HG02938 (cell line): ENCODE measurements around the gene PLPP7.
"Not testable (repeated sequence)": the region's sequence is repeated elsewhere in the genome, so short reads cannot be mapped to it uniquely, and the experiment has no call there.

ENCODE experiments used
- ATAC-seq: cut with Tn5 transposase; IDR thresholded peaks from one replicate; pipeline ENCODE4 v1.9.1; 2021; ENCODE audit warnings: mild to moderate bottlenecking, moderate library complexity; ENCODE audit not compliant: unreplicated experiment

The PLPP7 gene

GRCh38 chr9:131266266-131267229, 23.0 kb upstream of the PLPP7 start:
- ATAC-seq, result no peak

- no peak for ATAC-seq
These were observed 19.1 kb upstream of the PLPP7 start for GRCh38 chr9:131270171-131271015.

GRCh38 chr9:131271016-131271273, 18.6 kb upstream of the PLPP7 start:
- ATAC-seq, result not testable (repeated sequence)

- no peak for ATAC-seq
These were observed 18.0 kb upstream of the PLPP7 start for GRCh38 chr9:131271506-131271931.

- no peak for ATAC-seq
These were observed 17.3 kb upstream of the PLPP7 start for GRCh38 chr9:131272212-131272611.

- no peak for ATAC-seq
These were observed 16.2 kb upstream of the PLPP7 start for GRCh38 chr9:131273146-131273855.

- ATAC-seq, result no peak
These were observed 15.5 kb upstream of the PLPP7 start for GRCh38 chr9:131273856-131274673.

GRCh38 chr9:131274674-131275331, 14.7 kb upstream of the PLPP7 start:
- no peak for ATAC-seq

GRCh38 chr9:131275332-131276093, 14.0 kb upstream of the PLPP7 start:
- ATAC-seq, result no peak

- ATAC-seq, result no peak
These were observed 13.2 kb upstream of the PLPP7 start, which contains the start of gene FAM78A for GRCh38 chr9:131276094-131276888. TSS of gene FAM78A (minus strand) at chr9:131276510. CDS start at chr9:131276179, 331 bp downstream.

- no peak for ATAC-seq
These were observed 12.6 kb upstream of the PLPP7 start for GRCh38 chr9:131276891-131277286.

- ATAC-seq, result no peak
These were observed 12.1 kb upstream of the PLPP7 start for GRCh38 chr9:131277287-131277909.

- ATAC-seq, result no peak
These were observed 11.4 kb upstream of the PLPP7 start for GRCh38 chr9:131277910-131278701.

GRCh38 chr9:131278702-131279111, 10.8 kb upstream of the PLPP7 start:
- ATAC-seq, result no peak

GRCh38 chr9:131279196-131279862, 10.2 kb upstream of the PLPP7 start:
- no peak for ATAC-seq

GRCh38 chr9:131279863-131280570, 9.5 kb upstream of the PLPP7 start:
- ATAC-seq, result no peak
